Body of pancreas (tissue), 4 donors: ENCODE results near the gene PDE1C.

ENCODE experiments used
- CTCF ChIP-seq, 7 experiments: fragments of 450-650 bp in 4 of 7; fragments of 200-600 bp in 3 of 7; sonication (generic) in 3 of 7; IDR thresholded peaks; one replicate each; pipeline ENCODE4 v1.5.1; 2016 to 2019; ENCODE audit warnings: antibody characterized with exemption in 7 of 7
- POLR2A ChIP-seq, 3 donors: fragments of 450-650 bp; IDR thresholded peaks; one replicate each; pipeline ENCODE4 v1.6.1; 2016; ENCODE audit warnings: antibody characterized with exemption in 3 of 3, mild to moderate bottlenecking in 2 of 3

DNA sequence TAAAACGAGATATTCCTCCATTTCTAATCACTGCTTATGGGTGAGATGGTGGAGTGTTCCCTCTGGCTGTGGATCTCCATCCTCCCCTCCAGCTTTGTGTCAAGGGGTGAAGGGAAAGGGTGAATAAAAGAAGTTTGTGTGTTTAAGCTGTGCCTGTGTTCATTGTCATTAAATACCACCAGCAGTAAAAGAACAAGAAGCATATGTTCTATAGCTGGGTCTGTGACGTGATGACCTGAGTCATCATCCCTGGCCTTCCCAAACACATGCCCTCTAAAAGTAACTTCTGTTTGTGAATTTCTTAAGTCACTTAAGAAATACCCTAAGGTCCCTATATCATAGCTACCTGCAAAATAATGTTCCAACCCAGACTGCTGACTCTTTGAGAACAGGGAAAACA, 278.3 kb downstream of the PDE1C start:
- TF ChIP-seq CTCF (IDR thresholded peaks at IDR 0.05) (no peak), POLR2A (IDR thresholded peaks at IDR 0.05) (no peak)
